Epithelial cell of prostate (primary cell): ENCODE data around the gene TMEM151B.
"Not testable (repeated sequence)": the region's sequence is repeated elsewhere in the genome, so short reads cannot be mapped to it uniquely, and the experiment has no call there.

Experiments
- DNase-seq: peaks from one replicate; pipeline ENCODE4 v3.0.0-alpha.2; 2011; ENCODE audit warnings: low read depth, low spot score
- H3K27ac ChIP-seq: fragments of 450-650 bp; 2 replicates; pipeline ENCODE4 v1.5.1; 2017; ENCODE audit warnings: mild to moderate bottlenecking

The TMEM151B gene

GRCh38 chr6:44316481-44316880 lies 46.2 kb downstream of the TMEM151B start:
- DNase-seq = no peak
- H3K27ac ChIP-seq = no peak overlapping the region

- H3K27ac ChIP-seq, DNase-seq: not testable (repeated sequence)
Observed at GRCh38 chr6:44317136-44317631, 46.9 kb downstream of the TMEM151B start.

GRCh38 chr6:44321210-44321609 lies 51.0 kb downstream of the TMEM151B start:
- DNase-seq = no peak
- H3K27ac ChIP-seq = no peak overlapping the region

GRCh38 chr6:44327096-44327495 lies 56.8 kb downstream of the TMEM151B start:
- DNase-seq = no peak
- H3K27ac ChIP-seq = no peak overlapping the region

GRCh38 chr6:44327760-44328159 lies 57.5 kb downstream of the TMEM151B start:
- DNase-seq = no peak
- no peak overlapping the region for H3K27ac ChIP-seq

- H3K27ac ChIP-seq, DNase-seq: not testable (repeated sequence)
Observed at GRCh38 chr6:44328203-44328602, 58.0 kb downstream of the TMEM151B start.

GRCh38 chr6:44329858-44330257 lies 59.6 kb downstream of the TMEM151B start:
- H3K27ac ChIP-seq = no peak overlapping the region
- DNase-seq = no peak

- DNase-seq = no peak
- H3K27ac ChIP-seq = no peak overlapping the region
Observed at GRCh38 chr6:44332585-44332984, 62.3 kb downstream of the TMEM151B start.

GRCh38 chr6:44333273-44333919 lies 63.1 kb downstream of the TMEM151B start:
- DNase-seq = no peak
- no peak overlapping the region for H3K27ac ChIP-seq

- no peak for DNase-seq
- no peak overlapping the region for H3K27ac ChIP-seq
Observed at GRCh38 chr6:44333942-44334341, 63.7 kb downstream of the TMEM151B start.

GRCh38 chr6:44335631-44336030 lies 65.4 kb downstream of the TMEM151B start:
- no peak overlapping the region for H3K27ac ChIP-seq
- DNase-seq = no peak

- no peak for DNase-seq
- no peak overlapping the region for H3K27ac ChIP-seq
Observed at GRCh38 chr6:44338228-44339122, 68.2 kb downstream of the TMEM151B start.

- H3K27ac ChIP-seq = no peak overlapping the region
- no peak for DNase-seq
Observed at GRCh38 chr6:44339301-44339700, 69.1 kb downstream of the TMEM151B start.

GRCh38 chr6:44339763-44340625 lies 69.7 kb downstream of the TMEM151B start:
- peak; percentile 87 for DNase-seq
- H3K27ac ChIP-seq = no peak overlapping the region

GRCh38 chr6:44341095-44341890 lies 71.0 kb downstream of the TMEM151B start:
- no peak overlapping the region for H3K27ac ChIP-seq
- DNase-seq = no peak

GRCh38 chr6:44342052-44342451 lies 71.8 kb downstream of the TMEM151B start:
- no peak overlapping the region for H3K27ac ChIP-seq
- no peak for DNase-seq

- no peak for DNase-seq
- no peak within 1 kb of the TSS for H3K27ac ChIP-seq
Observed at GRCh38 chr6:44342489-44342888, 72.2 kb downstream of the TMEM151B start, which contains the start of gene SPATS1. Gene SPATS1, plus strand, starts transcription at chr6:44342650. Its CDS starts 446 bp downstream, at chr6:44343096.

- not testable (repeated sequence) for H3K27ac ChIP-seq, DNase-seq
Observed at GRCh38 chr6:44346818-44347217, 76.6 kb downstream of the TMEM151B start.

GRCh38 chr6:44349904-44350649 lies 79.8 kb downstream of the TMEM151B start:
- DNase-seq = no peak
- no peak overlapping the region for H3K27ac ChIP-seq
